Stimulated activated CD4-positive, alpha-beta T cell treated with anti-CD3 and anti-CD28 coated beads, Interleukin-2, amount 100 ng/mL, for 24 hours (primary cell): Measurements from ENCODE around the gene LPCAT2.

Experiments
- DNase-seq, 2 donors: peaks; one replicate each; pipeline ENCODE4 v3.0.0-alpha.2; 2020

The LPCAT2 gene, protein sequence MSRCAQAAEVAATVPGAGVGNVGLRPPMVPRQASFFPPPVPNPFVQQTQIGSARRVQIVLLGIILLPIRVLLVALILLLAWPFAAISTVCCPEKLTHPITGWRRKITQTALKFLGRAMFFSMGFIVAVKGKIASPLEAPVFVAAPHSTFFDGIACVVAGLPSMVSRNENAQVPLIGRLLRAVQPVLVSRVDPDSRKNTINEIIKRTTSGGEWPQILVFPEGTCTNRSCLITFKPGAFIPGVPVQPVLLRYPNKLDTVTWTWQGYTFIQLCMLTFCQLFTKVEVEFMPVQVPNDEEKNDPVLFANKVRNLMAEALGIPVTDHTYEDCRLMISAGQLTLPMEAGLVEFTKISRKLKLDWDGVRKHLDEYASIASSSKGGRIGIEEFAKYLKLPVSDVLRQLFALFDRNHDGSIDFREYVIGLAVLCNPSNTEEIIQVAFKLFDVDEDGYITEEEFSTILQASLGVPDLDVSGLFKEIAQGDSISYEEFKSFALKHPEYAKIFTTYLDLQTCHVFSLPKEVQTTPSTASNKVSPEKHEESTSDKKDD

GRCh38 chr16:55508941-55509931 lies at the start of gene LPCAT2:
LPCAT2 (plus strand) TSS chr16:55509072; CDS start chr16:55509182, 110 bp downstream.
- DNase-seq: peak; percentile 33 to 63

DNA sequence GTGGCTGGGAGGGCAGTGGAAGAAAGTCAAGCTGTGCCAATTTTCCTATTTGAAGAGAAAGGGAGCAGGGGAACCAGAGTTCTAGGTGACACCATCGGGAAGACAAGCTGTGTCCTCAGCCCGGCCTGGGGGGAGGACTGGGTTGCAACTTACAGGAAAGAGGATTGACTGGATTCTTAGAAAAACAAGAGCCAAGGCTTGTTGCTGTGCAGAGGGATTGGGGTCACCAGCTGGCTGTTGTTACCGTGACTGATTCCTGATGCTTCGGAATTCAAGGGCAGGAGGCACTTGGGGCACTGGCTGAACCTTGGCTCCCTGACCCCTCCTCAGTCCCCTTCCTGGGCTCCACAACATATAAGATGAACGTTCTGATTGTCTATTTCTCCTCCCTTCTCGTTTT lies 46.6 kb upstream of the LPCAT2 start:
- no peak for DNase-seq

- DNase-seq: no peak
These were observed 44.5 kb upstream of the LPCAT2 start for GRCh38 chr16:55464375-55464774.

DNA sequence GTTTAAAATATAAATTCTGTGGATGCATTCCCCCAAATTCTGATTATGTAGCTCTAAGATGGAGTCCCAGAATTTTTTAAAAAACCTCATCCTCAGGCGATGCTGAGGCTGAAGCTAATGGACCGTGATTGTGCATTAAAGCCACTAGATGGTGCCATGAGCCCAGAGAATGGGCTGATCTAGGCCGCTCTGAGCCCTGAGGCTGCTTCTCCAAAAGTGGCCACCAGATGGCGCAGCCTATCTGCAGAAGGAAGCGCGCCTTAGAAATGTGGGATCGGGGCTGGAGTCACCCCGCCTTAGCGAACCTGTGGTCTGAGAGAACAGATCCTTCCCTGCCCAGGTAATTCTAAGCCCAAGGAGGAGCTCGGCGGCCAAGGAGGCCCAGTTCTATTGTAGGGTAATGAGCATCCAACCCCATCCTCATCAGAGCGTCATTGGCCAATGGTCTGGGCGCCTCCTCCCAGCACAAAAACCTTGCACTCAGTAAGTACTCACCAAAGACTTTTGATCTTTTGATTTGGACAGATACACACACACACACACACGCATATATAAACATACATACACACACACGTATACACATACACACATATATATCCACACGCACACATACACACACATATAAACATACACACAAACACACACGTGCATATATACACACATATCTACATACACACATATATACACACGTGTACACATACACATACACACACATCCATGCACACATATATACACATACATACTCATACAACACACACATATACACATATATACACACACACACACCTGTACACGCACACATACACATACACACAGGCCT lies 43.6 kb upstream of the LPCAT2 start:
- peak; percentile 88 to 91 for DNase-seq

- DNase-seq: no peak
These were observed 42.7 kb upstream of the LPCAT2 start for GRCh38 chr16:55466209-55466608.

- no peak for DNase-seq
These were observed 41.0 kb upstream of the LPCAT2 start for GRCh38 chr16:55467898-55468297.

DNA sequence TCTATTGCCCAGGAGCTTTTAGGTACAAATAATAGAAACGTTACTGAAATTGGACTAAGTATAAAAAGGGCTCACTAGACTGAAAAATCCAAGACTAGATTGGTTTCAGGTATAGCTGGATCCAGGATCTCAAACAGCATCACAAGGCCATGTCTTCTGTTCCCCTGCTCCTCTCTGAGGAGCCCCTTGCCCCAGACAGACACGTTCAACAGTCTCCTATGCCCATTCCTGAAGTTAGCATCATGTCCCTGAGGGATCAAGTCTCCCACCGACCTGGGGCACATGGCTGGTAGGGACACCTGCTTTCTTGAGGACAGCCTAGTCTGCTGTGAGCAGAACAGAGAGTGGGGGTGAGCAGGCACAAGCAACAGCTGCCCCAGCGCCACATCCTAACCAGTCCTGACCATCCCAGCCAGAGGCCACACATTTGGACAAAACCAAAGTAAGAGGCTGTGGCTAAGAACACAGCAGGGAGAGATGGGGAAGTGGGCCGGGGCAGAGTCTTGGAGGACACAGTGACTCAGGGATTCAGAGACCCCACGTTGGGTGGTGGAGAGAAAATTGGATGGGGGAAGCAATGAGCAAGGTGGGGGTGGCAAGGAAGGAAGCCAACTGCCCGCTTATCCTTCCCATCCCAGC lies 40.4 kb upstream of the LPCAT2 start:
- DNase-seq: no peak

DNA sequence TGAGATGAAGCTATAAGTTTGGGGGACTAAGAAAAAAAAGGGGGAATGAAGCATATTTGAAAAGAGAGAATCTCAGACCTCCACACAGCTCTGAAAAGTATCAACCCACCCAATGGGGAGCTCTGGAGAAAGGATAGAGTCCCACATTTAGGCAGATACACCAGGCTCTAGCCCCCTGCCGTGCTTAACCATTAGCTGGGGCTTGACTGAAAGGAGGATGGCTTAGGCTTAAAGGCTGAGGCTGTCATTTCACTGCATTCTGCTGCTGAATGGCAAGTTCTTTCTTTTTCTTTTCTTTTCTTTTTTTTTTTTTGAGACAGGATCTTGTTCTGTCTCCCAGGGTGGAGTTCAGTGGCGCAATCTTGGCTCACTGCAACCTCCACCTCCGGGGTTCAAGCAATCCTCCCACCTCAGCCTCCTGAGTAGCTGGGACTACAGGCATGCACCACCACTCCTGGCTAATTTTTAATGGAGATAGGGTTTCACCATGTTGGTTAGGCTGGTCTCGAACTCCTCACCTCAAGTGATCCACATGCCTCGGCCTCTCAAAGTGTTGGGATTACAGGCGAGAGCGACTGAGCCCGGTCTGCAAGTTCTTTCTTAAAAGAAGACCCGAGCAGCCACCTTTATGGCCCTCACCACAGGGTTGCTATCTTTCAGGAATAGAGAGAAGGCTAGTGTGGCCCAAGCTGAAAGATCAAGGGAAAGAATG lies 38.9 kb upstream of the LPCAT2 start:
- DNase-seq: no peak

GRCh38 chr16:55470533-55471371 lies 38.1 kb upstream of the LPCAT2 start:
- DNase-seq: no peak

DNA sequence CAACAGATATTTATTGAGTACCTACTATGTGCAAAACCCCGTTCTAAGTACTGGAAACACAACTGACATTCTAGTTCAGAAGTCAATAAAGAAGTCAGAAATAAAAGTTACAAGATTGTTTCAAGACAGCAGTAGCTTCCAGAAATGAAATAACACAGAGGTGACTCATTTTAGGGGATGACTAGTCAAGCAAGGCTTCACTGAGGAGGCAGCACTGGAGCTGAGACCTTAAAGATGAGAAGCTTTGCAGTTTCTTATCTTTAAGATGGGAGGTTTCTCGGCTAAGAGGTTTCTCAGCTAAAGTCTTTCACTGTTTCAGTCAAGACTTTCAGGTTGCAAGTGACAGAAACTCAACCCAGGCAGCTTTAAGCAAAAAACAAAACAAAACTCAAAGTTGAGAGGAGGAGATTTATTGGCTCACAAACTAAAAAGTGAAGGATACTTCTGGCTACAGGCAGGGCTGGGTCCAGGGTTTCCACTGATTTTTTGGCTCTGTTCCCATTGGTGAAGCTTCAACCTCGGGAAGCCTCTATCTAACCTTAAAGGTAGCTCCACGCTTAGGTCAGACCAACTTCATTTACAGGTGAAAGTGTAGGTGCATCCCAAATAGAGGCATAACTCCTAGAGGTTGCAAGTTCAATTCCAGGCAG lies 37.3 kb upstream of the LPCAT2 start:
- DNase-seq: no peak

- DNase-seq: no peak
These were observed 35.3 kb upstream of the LPCAT2 start for GRCh38 chr16:55473587-55473986.

GRCh38 chr16:55474821-55475220 lies 34.1 kb upstream of the LPCAT2 start:
- no peak for DNase-seq

- DNase-seq: no peak
These were observed 33.0 kb upstream of the LPCAT2 start for GRCh38 chr16:55475919-55476318.

- DNase-seq: no peak
These were observed 32.0 kb upstream of the LPCAT2 start for GRCh38 chr16:55476625-55477533.

- DNase-seq: no peak
These were observed 31.1 kb upstream of the LPCAT2 start for GRCh38 chr16:55477736-55478135.

- DNase-seq: no peak
These were observed 29.9 kb upstream of the LPCAT2 start, which contains the start of gene MMP2 for GRCh38 chr16:55478827-55479429. MMP2 (plus strand) TSS chr16:55479198; CDS start chr16:55479480, 282 bp downstream.

- no peak for DNase-seq
These were observed 29.3 kb upstream of the LPCAT2 start for GRCh38 chr16:55479430-55480140.
